Measurements from ENCODE around the gene TNKS1BP1. TPM values are rescaled to one million over a fixed set of nuclear protein-coding genes. Genes with fewer than 3 reads are reported as not detected.

The TNKS1BP1 gene
- total RNA-seq, 1 experiment from 2014 or later: 127 TPM

- ATAC-seq (no peak), DNase-seq (ENCODE audit: low spot score) (no peak)
- Mint-ChIP-seq H3K4me3 (no peak overlapping the region), H3K9me3 (peaks cover 4% of the 10 kb centered on the region; the same call in 1 of the 2 replicates), H3K27ac (no peak overlapping the region), H3K4me1 (0 out of 2 replicates have a peak, but pooled peaks cover 4% of the 10 kb centered on the region), H3K36me3 (no peaks in the 10 kb centered on the region), H3K27me3 (ENCODE audit: low read depth) (peaks cover 11% of the 10 kb centered on the region; the same call in 1 of the 2 replicates)
- ChIA-PET POLR2A (no interaction called here), CTCF (interaction anchor here (0.8 to 3.9 kb wide), 8 partner anchors 9 to 134 kb away, joined by 3 to 15 read pairs (median 6); no protein-coding TSS in a partner anchor)
- no peak for TF ChIP-seq ZNF317 (CRISPR knock-in tag; IDR thresholded peaks at IDR 0.05; ENCODE audit: borderline replicate concordance, low read depth)
- no peak for TF ChIP-seq ZSCAN18 (CRISPR knock-in tag; IDR thresholded peaks at IDR 0.05)
- TF ChIP-seq ZNF396 (CRISPR knock-in tag; IDR thresholded peaks at IDR 0.05; ENCODE audit: borderline replicate concordance): no peak
- no peak for TF ChIP-seq ARID4B (CRISPR knock-in tag; IDR thresholded peaks at IDR 0.05; ENCODE audit: borderline replicate concordance)
- TF ChIP-seq ZNF263 (CRISPR knock-in tag; IDR thresholded peaks at IDR 0.05; ENCODE audit: low read depth): no peak
- TF ChIP-seq ZNF512 (CRISPR knock-in tag; IDR thresholded peaks at IDR 0.05; ENCODE audit: borderline replicate concordance): no peak
- no peak for TF ChIP-seq FOXP1 (CRISPR knock-in tag; IDR thresholded peaks at IDR 0.05; ENCODE audit: borderline replicate concordance)
- TF ChIP-seq ZNF425 (CRISPR knock-in tag; conservative IDR thresholded peaks at IDR 0.05): no peak
- TF ChIP-seq RELA (CRISPR knock-in tag; IDR thresholded peaks at IDR 0.05; ENCODE audit: borderline replicate concordance): no peak
- TF ChIP-seq ATF6 (CRISPR knock-in tag; IDR thresholded peaks at IDR 0.05): no peak
- TF ChIP-seq ATF1 (CRISPR knock-in tag; IDR thresholded peaks at IDR 0.05): no peak
- TF ChIP-seq NFYB (CRISPR knock-in tag; conservative IDR thresholded peaks at IDR 0.05; ENCODE audit: low read depth): no peak
- no peak for TF ChIP-seq MAX (CRISPR knock-in tag; IDR thresholded peaks at IDR 0.05)
- TF ChIP-seq ELF4 (CRISPR knock-in tag; IDR thresholded peaks at IDR 0.05; ENCODE audit: low read depth): no peak
- TF ChIP-seq STAT6 (CRISPR knock-in tag; conservative IDR thresholded peaks at IDR 0.05; ENCODE audit: low read depth): no peak
Measured at GRCh38 chr11:57359396-57359795, 34.6 kb upstream of the TNKS1BP1 start.

Data from WTC11 (cell line).